BJ (cell line): Measurements from ENCODE around the gene TMEM38B. TPM values are rescaled to one million over a fixed set of nuclear protein-coding genes. Genes with fewer than 3 reads are reported as not detected.

Source experiments
- CTCF ChIA-PET: fragments of 350-600 bp; formaldehyde crosslinking; extraction: SDS; loops from one replicate; lab custom pipeline; 2021; ENCODE audit warnings: antibody characterized with exemption, inconsistent platforms; lab: Yijun Ruan, JAX
- POLR2A ChIA-PET: fragments of 300-600 bp; sonication (Branson Sonifier 250); formaldehyde crosslinking; extraction: SDS; loops from one replicate; lab custom pipeline; 2021; ENCODE audit warnings: antibody characterized with exemption; lab: Charles Lee
- DNase-seq: peaks from one replicate; pipeline ENCODE4 v3.0.0-alpha.2; 2011; ENCODE audit warnings: low read depth
- H3K27me3 ChIP-seq: 2 replicates; pipeline ENCODE4 v1.6.0; 2011; ENCODE audit warnings: low read length; ENCODE audit not compliant: control insufficient read depth, insufficient read depth
- H3K36me3 ChIP-seq: 2 replicates; pipeline ENCODE4 v1.5.1; 2011; ENCODE audit warnings: low read length; ENCODE audit not compliant: control insufficient read depth, insufficient read depth
- H3K4me3 ChIP-seq: 2 replicates; pipeline ENCODE4 v1.5.1; 2011; ENCODE audit warnings: low read depth, mild to moderate bottlenecking, control low read depth, low read length
- CTCF ChIP-seq: IDR thresholded peaks from 2 replicates; pipeline ENCODE4 v1.5.1; 2011; ENCODE audit warnings: low read depth, mild to moderate bottlenecking, control low read depth, inconsistent platforms, low read length, moderate library complexity; ENCODE audit not compliant: insufficient read depth
- polyA plus RNA-seq: library from polyadenylated mRNA; depleted of rRNA; stranded (reverse); fragments of >200 nt; gene quantifications from 2 replicates; pipeline ENCODE4 v1.2.3, GENCODE V29; 2011

TMEM38B gene
- polyA plus RNA-seq, 1 experiment = 3.6 TPM

DNA sequence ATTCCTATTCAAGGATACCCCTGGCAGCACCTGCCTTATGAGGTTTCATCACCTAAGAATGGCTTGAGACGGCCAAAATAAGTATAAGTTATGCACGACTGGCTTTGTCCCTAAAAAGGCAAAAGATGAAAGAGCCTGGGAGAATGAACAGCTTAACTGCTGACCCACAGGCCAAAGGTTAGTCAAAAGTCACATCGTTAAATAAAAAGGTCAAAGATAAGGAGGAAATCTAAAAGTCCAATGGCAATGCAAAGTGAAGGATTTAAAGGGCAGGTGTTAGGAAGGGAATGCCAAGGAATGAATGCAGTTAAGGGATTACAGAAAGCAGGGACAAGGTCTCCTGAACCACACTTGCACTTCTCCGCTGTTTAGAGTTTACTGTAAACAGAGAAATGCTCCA, 26.5 kb upstream of the TMEM38B start:
- no peak for DNase-seq
- ChIA-PET POLR2A (no interaction called here), CTCF (no interaction called here)
- Histone ChIP-seq H3K4me3 (no peak overlapping the region), H3K27me3 (no peaks in the 10 kb centered on the region; the same call in 1 of the 2 replicates), H3K36me3 (no peaks in the 10 kb centered on the region)
- no peak for TF ChIP-seq CTCF

DNA sequence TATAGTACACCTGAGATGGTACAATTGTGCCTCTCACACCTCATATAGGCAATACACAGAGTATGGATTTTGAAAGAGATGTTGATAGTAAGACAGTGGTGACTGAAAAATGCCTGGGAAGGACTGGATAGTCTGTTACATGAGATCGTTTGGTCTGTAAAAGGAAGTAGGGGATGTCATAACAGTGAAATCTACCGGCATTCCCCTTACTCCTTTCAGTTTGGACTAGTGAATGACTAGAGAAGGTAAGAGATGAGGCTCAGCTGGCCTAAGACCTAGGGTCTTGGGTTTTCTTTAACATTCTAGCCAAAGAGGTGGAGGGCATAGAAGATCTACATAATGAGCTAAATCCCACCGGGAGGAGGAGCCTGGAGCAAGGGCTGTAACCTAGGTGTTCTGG, 24.0 kb upstream of the TMEM38B start:
- CTCF ChIA-PET = no interaction called here
- no peak for TF ChIP-seq CTCF
- Histone ChIP-seq H3K36me3 (no peaks in the 10 kb centered on the region), H3K27me3 (no peaks in the 10 kb centered on the region; the same call in 1 of the 2 replicates), H3K4me3 (no peak overlapping the region)
- POLR2A ChIA-PET = no interaction called here
- no peak for DNase-seq

- H3K4me3 ChIP-seq = no peak overlapping the region
- POLR2A ChIA-PET = no interaction called here
- H3K27me3 ChIP-seq = no peaks in the 10 kb centered on the region; the same call in 1 of the 2 replicates
- TF ChIP-seq CTCF = no peak
- DNase-seq = no peak
- H3K36me3 ChIP-seq = no peaks in the 10 kb centered on the region
- CTCF ChIA-PET = no interaction called here
Measured at GRCh38 chr9:105670775-105671174, 23.6 kb upstream of the TMEM38B start.

DNA sequence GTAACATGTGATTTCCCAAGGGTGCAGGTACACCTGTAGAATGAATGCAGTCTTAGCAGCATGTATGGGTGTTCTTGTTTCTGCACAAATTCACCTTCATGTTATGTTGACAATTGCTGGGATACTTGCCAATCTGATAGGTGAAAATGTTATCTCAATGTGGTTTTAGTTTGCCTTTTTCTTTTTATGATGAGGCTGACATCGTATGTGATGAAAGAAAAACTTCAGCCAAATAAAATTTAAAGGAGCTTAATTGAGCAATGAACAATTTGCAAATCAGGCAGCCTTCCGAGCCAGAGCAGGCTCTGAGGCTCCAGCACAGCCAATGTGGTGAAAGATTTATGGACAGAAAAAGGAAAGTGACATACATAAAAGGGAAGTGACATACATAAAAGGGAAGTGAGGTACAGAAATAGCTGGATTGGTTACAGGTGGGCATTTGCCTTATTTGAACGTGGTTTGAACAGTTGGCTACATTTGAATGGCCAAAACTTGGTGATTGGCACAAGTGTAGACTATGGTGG, 21.6 kb upstream of the TMEM38B start:
- DNase-seq = no peak
- TF ChIP-seq CTCF = no peak
- no peak overlapping the region for H3K4me3 ChIP-seq
- no peaks in the 10 kb centered on the region; the same call in 1 of the 2 replicates for H3K27me3 ChIP-seq
- CTCF ChIA-PET = no interaction called here
- no peaks in the 10 kb centered on the region for H3K36me3 ChIP-seq
- POLR2A ChIA-PET = interaction anchor here (0.6 kb wide), 1 partner anchor 72 kb away, joined by 4 read pairs; no protein-coding TSS in a partner anchor

GRCh38 chr9:105673850-105674387, 20.4 kb upstream of the TMEM38B start:
- ChIA-PET POLR2A (no interaction called here), CTCF (interaction anchor here (1.0 kb wide), 1 partner anchor 45 kb away, joined by 3 read pairs; no protein-coding TSS in a partner anchor)
- no peak for DNase-seq
- H3K27me3 ChIP-seq = no peaks in the 10 kb centered on the region; the same call in 1 of the 2 replicates
- H3K36me3 ChIP-seq = no peaks in the 10 kb centered on the region
- no peak overlapping the region for H3K4me3 ChIP-seq
- TF ChIP-seq CTCF = no peak
